ENCODE measurements around the gene TMEM170B. TPM values are rescaled to one million over a fixed set of nuclear protein-coding genes. Genes with fewer than 3 reads are reported as not detected.

Gene TMEM170B
- polyA plus RNA-seq, 3 donors from 2014 or later: 0.17 to 0.59 (median 0.36) TPM

- no peak for DNase-seq
- Mint-ChIP-seq H3K27ac (no peak overlapping the region), H3K4me3 (no peak overlapping the region)
These were observed 22.9 kb upstream of the TMEM170B start for GRCh38 chr6:11514672-11515071.

GRCh38 chr6:11515763-11516162 lies 21.8 kb upstream of the TMEM170B start:
- peaks cover 0 to 4% (median 2%) of the 10 kb centered on the region in 6 donors for H3K9me3 Mint-ChIP-seq
- peaks cover 0 to 25% (median 7%) of the 10 kb centered on the region in 3 donors for H3K27me3 Mint-ChIP-seq (ENCODE audit: low read depth in 3 of 3)
- no peaks in the 10 kb centered on the region for H3K4me1 Mint-ChIP-seq

More at GRCh38 chr6:11514672-11515071, 22.9 kb upstream of the TMEM170B start:
- Mint-ChIP-seq H3K4me1 (no peaks in the 10 kb centered on the region), H3K9me3 (peaks cover 0 to 4% (median 2%) of the 10 kb centered on the region in 6 donors), H3K27me3 (ENCODE audit: low read depth in 3 of 3) (peaks cover 0 to 27% (median 7%) of the 10 kb centered on the region in 3 donors), H3K36me3 (peaks cover 0 to 4% (median 0%) of the 10 kb centered on the region in 3 donors)

GRCh38 chr6:11522812-11523605 lies 14.5 kb upstream of the TMEM170B start:
- Mint-ChIP-seq H3K27ac (no peak overlapping the region), H3K4me1 (peaks cover 4 to 6% of the 10 kb centered on the region in 2 donors), H3K4me3 (no peak overlapping the region), H3K36me3 (no peaks in the 10 kb centered on the region), H3K27me3 (ENCODE audit: low read depth in 3 of 3) (peaks cover 0 to 4% (median 0%) of the 10 kb centered on the region in 3 donors), H3K9me3 (peaks cover 0 to 2% (median 0%) of the 10 kb centered on the region in 6 donors)
- no peak for DNase-seq

More at GRCh38 chr6:11515763-11516162, 21.8 kb upstream of the TMEM170B start:
- peaks cover 0 to 3% (median 0%) of the 10 kb centered on the region in 3 donors for H3K36me3 Mint-ChIP-seq
- no peak overlapping the region for H3K27ac Mint-ChIP-seq
- no peak overlapping the region for H3K4me3 Mint-ChIP-seq
- DNase-seq: no peak

- Mint-ChIP-seq H3K27ac (peak overlapping the region in 1 of 6 donors; percentile 15), H3K36me3 (no peaks in the 10 kb centered on the region), H3K4me1 (peaks cover 4 to 6% of the 10 kb centered on the region in 2 donors), H3K27me3 (ENCODE audit: low read depth in 3 of 3) (peaks cover 0 to 7% (median 1%) of the 10 kb centered on the region in 3 donors), H3K9me3 (no peaks in the 10 kb centered on the region), H3K4me3 (no peak overlapping the region)
- no peak for DNase-seq
These were observed 11.9 kb upstream of the TMEM170B start for GRCh38 chr6:11525468-11526155.

GRCh38 chr6:11526156-11526505 lies 11.4 kb upstream of the TMEM170B start:
- H3K36me3 Mint-ChIP-seq: no peaks in the 10 kb centered on the region
- peaks cover 4 to 6% of the 10 kb centered on the region in 2 donors for H3K4me1 Mint-ChIP-seq
- peaks cover 0 to 7% (median 1%) of the 10 kb centered on the region in 3 donors for H3K27me3 Mint-ChIP-seq (ENCODE audit: low read depth in 3 of 3)
- no peak for DNase-seq
- H3K9me3 Mint-ChIP-seq: no peaks in the 10 kb centered on the region
- H3K27ac Mint-ChIP-seq: no peak overlapping the region
- H3K4me3 Mint-ChIP-seq: no peak overlapping the region

- H3K27me3 Mint-ChIP-seq (ENCODE audit: low read depth in 3 of 3): peaks cover 0 to 7% (median 3%) of the 10 kb centered on the region in 3 donors
- no peak overlapping the region for H3K4me3 Mint-ChIP-seq
- H3K36me3 Mint-ChIP-seq: no peaks in the 10 kb centered on the region
- no peak for DNase-seq
- no peak overlapping the region for H3K27ac Mint-ChIP-seq
- H3K4me1 Mint-ChIP-seq: peaks cover 4 to 6% of the 10 kb centered on the region in 2 donors
- no peaks in the 10 kb centered on the region for H3K9me3 Mint-ChIP-seq
These were observed 10.2 kb upstream of the TMEM170B start for GRCh38 chr6:11527274-11527870.

GRCh38 chr6:11528996-11529395 lies 8.6 kb upstream of the TMEM170B start:
- peaks cover 4 to 6% of the 10 kb centered on the region in 2 donors for H3K4me1 Mint-ChIP-seq
- H3K27me3 Mint-ChIP-seq (ENCODE audit: low read depth in 3 of 3): peaks cover 0 to 7% (median 3%) of the 10 kb centered on the region in 3 donors
- H3K4me3 Mint-ChIP-seq: no peak overlapping the region
- H3K27ac Mint-ChIP-seq: no peak overlapping the region
- no peaks in the 10 kb centered on the region for H3K36me3 Mint-ChIP-seq
- DNase-seq: no peak
- no peaks in the 10 kb centered on the region for H3K9me3 Mint-ChIP-seq

GRCh38 chr6:11532097-11532496 lies 5.5 kb upstream of the TMEM170B start:
- Mint-ChIP-seq H3K4me1 (peaks cover 4 to 9% of the 10 kb centered on the region in 2 donors), H3K27me3 (ENCODE audit: low read depth in 3 of 3) (peaks cover 0 to 12% (median 5%) of the 10 kb centered on the region in 3 donors), H3K9me3 (no peaks in the 10 kb centered on the region), H3K4me3 (no peak overlapping the region), H3K27ac (no peak overlapping the region), H3K36me3 (no peaks in the 10 kb centered on the region)
- no peak for DNase-seq

- Mint-ChIP-seq H3K4me1 (peaks cover 10 to 20% of the 10 kb centered on the region in 2 donors), H3K27me3 (ENCODE audit: low read depth in 3 of 3) (peaks cover 0 to 13% (median 5%) of the 10 kb centered on the region in 3 donors), H3K36me3 (no peaks in the 10 kb centered on the region), H3K4me3 (no peak overlapping the region), H3K27ac (no peak overlapping the region), H3K9me3 (no peaks in the 10 kb centered on the region)
- no peak for DNase-seq
These were observed 3.0 kb upstream of the TMEM170B start for GRCh38 chr6:11534561-11534960.

GRCh38 chr6:11535801-11536230 lies 1.7 kb upstream of the TMEM170B start:
- no peaks in the 10 kb centered on the region for H3K9me3 Mint-ChIP-seq
- no peaks in the 10 kb centered on the region for H3K36me3 Mint-ChIP-seq
- peaks cover 10 to 20% of the 10 kb centered on the region in 2 donors for H3K4me1 Mint-ChIP-seq
- H3K27me3 Mint-ChIP-seq (ENCODE audit: low read depth in 3 of 3): peaks cover 0 to 11% (median 5%) of the 10 kb centered on the region in 3 donors
- no peak for DNase-seq
- H3K27ac Mint-ChIP-seq: peak overlapping the region in 1 of 6 donors; percentile 7
- H3K4me3 Mint-ChIP-seq: peak overlapping the region in 4 of 5 donors; percentile 86 to 89 (median 88)

- DNase-seq: no peak
- H3K27ac Mint-ChIP-seq: peak overlapping the region; percentile 37 to 93 (median 86)
- no peaks in the 10 kb centered on the region for H3K9me3 Mint-ChIP-seq
- peaks cover 0 to 11% (median 5%) of the 10 kb centered on the region in 3 donors for H3K27me3 Mint-ChIP-seq (ENCODE audit: low read depth in 3 of 3)
- H3K4me3 Mint-ChIP-seq: peak overlapping the region; percentile 86 to 89 (median 88)
- H3K4me1 Mint-ChIP-seq: peaks cover 10 to 20% of the 10 kb centered on the region in 2 donors
- no peaks in the 10 kb centered on the region for H3K36me3 Mint-ChIP-seq
These were observed 754 bp upstream of the TMEM170B start for GRCh38 chr6:11536795-11537194.

- Mint-ChIP-seq H3K4me1 (peaks cover 10 to 20% of the 10 kb centered on the region in 2 donors), H3K9me3 (no peaks in the 10 kb centered on the region), H3K27me3 (ENCODE audit: low read depth in 3 of 3) (peaks cover 0 to 9% (median 5%) of the 10 kb centered on the region in 3 donors), H3K36me3 (no peaks in the 10 kb centered on the region), H3K27ac (peak overlapping the region in 5 of 6 donors; percentile 71 to 89 (median 81)), H3K4me3 (peak overlapping the region; percentile 86 to 92 (median 88))
- peak; percentile 13 to 21 (median 15) for DNase-seq
These were observed 686 bp downstream of the TMEM170B start for GRCh38 chr6:11538052-11538818.

All from immature natural killer cell (primary cell).